OCI-LY7 (cell line): Measurements from ENCODE around the gene SP8. TPM values are rescaled to one million over a fixed set of nuclear protein-coding genes. Genes with fewer than 3 reads are reported as not detected.
"Not testable (repeated sequence)": the region's sequence is repeated elsewhere in the genome, so short reads cannot be mapped to it uniquely, and the experiment has no call there.

Experiments
- BruUV-seq: library from RNA; stranded (reverse); fragments of 400-500 nt; replicated peaks from 2 replicates; lab custom pipeline; 2021; lab: Mats Ljungman, UMichigan
- CTCF ChIA-PET: fragments of 300-600 bp; sonication (Branson Sonifier 250); formaldehyde crosslinking; loops from one replicate; lab custom pipeline; 2022; ENCODE audit warnings: antibody characterized with exemption; ENCODE audit not compliant: unreplicated experiment; lab: Charles Lee
- POLR2A ChIA-PET: fragments of 300-600 bp; sonication (Branson Sonifier 250); formaldehyde crosslinking; loops from one replicate; lab custom pipeline; 2022; ENCODE audit warnings: antibody characterized with exemption; lab: Charles Lee
- DNase-seq: peaks from one replicate; pipeline ENCODE4 v3.0.0-alpha.2; 2015; ENCODE audit warnings: low spot score
- H2AFZ ChIP-seq: fragments of 200-600 bp; sonication (generic), shearing (Covaris generic); 2 replicates; pipeline ENCODE4 v1.6.1; 2014; ENCODE audit warnings: mild to moderate bottlenecking, antibody characterized with exemption, low read length, moderate library complexity
- H3K27ac ChIP-seq: fragments of 200-600 bp; sonication (generic); 2 replicates; pipeline ENCODE4 v1.5.1; 2014; ENCODE audit warnings: mixed run types, low read depth, mild to moderate bottlenecking, moderate library complexity, low read length, inconsistent platforms; ENCODE audit not compliant: poor library complexity, severe bottlenecking
- H3K36me3 ChIP-seq: fragments of 200-600 bp; sonication (generic); 2 replicates; pipeline ENCODE4 v1.6.1; 2014; ENCODE audit warnings: mild to moderate bottlenecking, antibody characterized with exemption, low read length, moderate library complexity, mixed read lengths; ENCODE audit not compliant: insufficient read depth
- H3K4me1 ChIP-seq: fragments of 200-600 bp; sonication (generic); 2 replicates; pipeline ENCODE4 v1.5.1; 2014; ENCODE audit warnings: mild to moderate bottlenecking, low read length; ENCODE audit not compliant: insufficient read depth, poor library complexity, severe bottlenecking
- H3K4me2 ChIP-seq: fragments of 200-600 bp; sonication (generic); 2 replicates; pipeline ENCODE4 v1.6.1; 2014; ENCODE audit warnings: mild to moderate bottlenecking, low read length
- H3K4me3 ChIP-seq: fragments of 200-600 bp; sonication (generic); 2 replicates; pipeline ENCODE4 v1.5.1; 2014; ENCODE audit warnings: mild to moderate bottlenecking, low read depth, low read length; ENCODE audit not compliant: poor library complexity, severe bottlenecking
- H3K79me2 ChIP-seq: fragments of 200-600 bp; sonication (generic); 2 replicates; pipeline ENCODE4 v1.6.1; 2016; ENCODE audit warnings: low read depth, mild to moderate bottlenecking, low read length, moderate library complexity, mixed read lengths; ENCODE audit not compliant: insufficient read depth
- H3K9me2 ChIP-seq: fragments of 200-600 bp; sonication (generic); 2 replicates; pipeline ENCODE4 v1.6.1; 2016; ENCODE audit warnings: mild to moderate bottlenecking, low read length, mixed read lengths; ENCODE audit not compliant: insufficient read depth
- H3K9me3 ChIP-seq: fragments of 200-600 bp; sonication (generic); 2 replicates; pipeline ENCODE4 v1.6.1; 2014; ENCODE audit warnings: mild to moderate bottlenecking, mixed run types, low read length, mixed read lengths
- H4K20me1 ChIP-seq: fragments of 200-600 bp; sonication (generic); 2 replicates; pipeline ENCODE4 v1.6.1; 2014; ENCODE audit warnings: mild to moderate bottlenecking, antibody characterized with exemption, low read length, moderate library complexity, mixed read lengths; ENCODE audit not compliant: insufficient read depth
- EZH2phosphoT487 ChIP-seq: fragments of 200-600 bp; sonication (generic); IDR thresholded peaks from 2 replicates; pipeline ENCODE4 v1.6.1; 2018; ENCODE audit warnings: low read depth, borderline replicate concordance, mild to moderate bottlenecking, mixed run types, antibody characterized with exemption, low read length, moderate library complexity, mixed read lengths
- intact Hi-C: fragments of 100-400 bp; cut with micrococcal nuclease; formaldehyde crosslinking; loops from one replicate; pipeline ENCODE4 v1.10.0; 2022; ENCODE audit not compliant: unreplicated experiment
- total RNA-seq, 2 experiments: library from RNA; depleted of rRNA in 1 of 2; stranded (reverse); fragments of >200 nt in 1 of 2; shearing (Covaris generic) in 1 of 2; gene quantifications; 2 replicates each; pipeline ENCODE4 v1.2.3, GENCODE V29; 2014 to 2022
- TF ChIP-seq, protein P1 (sequence below): fragments of 200-600 bp; sonication (generic); conservative IDR thresholded peaks from 2 replicates; pipeline ENCODE4 v1.5.1; 2014; ENCODE audit warnings: mild to moderate bottlenecking, antibody characterized with exemption, low read length, moderate library complexity, mixed read lengths

Gene SP8
- total RNA-seq, 2 experiments from 2014 or later = not detected

- no peak for DNase-seq
- BruUV-seq = no TSS peak
- TF ChIP-seq, protein P1, sequence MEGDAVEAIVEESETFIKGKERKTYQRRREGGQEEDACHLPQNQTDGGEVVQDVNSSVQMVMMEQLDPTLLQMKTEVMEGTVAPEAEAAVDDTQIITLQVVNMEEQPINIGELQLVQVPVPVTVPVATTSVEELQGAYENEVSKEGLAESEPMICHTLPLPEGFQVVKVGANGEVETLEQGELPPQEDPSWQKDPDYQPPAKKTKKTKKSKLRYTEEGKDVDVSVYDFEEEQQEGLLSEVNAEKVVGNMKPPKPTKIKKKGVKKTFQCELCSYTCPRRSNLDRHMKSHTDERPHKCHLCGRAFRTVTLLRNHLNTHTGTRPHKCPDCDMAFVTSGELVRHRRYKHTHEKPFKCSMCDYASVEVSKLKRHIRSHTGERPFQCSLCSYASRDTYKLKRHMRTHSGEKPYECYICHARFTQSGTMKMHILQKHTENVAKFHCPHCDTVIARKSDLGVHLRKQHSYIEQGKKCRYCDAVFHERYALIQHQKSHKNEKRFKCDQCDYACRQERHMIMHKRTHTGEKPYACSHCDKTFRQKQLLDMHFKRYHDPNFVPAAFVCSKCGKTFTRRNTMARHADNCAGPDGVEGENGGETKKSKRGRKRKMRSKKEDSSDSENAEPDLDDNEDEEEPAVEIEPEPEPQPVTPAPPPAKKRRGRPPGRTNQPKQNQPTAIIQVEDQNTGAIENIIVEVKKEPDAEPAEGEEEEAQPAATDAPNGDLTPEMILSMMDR = no peak
- TF ChIP-seq EZH2phosphoT487 = no peak
These were observed 38.9 kb upstream of the SP8 start for GRCh38 chr7:20825555-20825954.

DNA sequence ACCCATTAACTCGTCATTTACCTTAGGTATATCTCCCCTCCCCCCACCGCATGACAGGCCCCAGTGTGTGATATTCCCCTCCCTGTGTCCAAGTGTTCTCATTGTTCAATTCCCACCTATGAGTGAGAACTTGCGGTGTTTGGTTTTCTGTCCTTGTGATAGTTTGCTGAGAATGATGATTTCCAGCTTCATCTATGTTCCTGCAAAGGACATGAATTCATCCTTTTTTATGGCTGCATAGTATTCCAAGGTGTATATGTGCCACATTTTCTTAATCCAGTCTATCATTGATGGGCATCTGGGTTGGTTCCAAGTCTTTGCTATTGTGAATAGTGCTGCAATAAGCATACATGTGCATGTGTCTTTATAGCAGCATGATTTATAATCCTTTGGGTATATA is 34.7 kb upstream of the SP8 start:
- CTCF ChIA-PET, H3K9me3 ChIP-seq, BruUV-seq, H2AFZ ChIP-seq, intact Hi-C loops, H3K4me1 ChIP-seq, H3K27ac ChIP-seq, H3K36me3 ChIP-seq, H3K9me2 ChIP-seq, H3K4me2 ChIP-seq, H3K4me3 ChIP-seq, H3K79me2 ChIP-seq, H4K20me1 ChIP-seq, POLR2A ChIA-PET, DNase-seq: not testable (repeated sequence)

More at GRCh38 chr7:20825555-20825954, 38.9 kb upstream of the SP8 start:
- H2AFZ ChIP-seq = 0 out of 2 replicates have a peak overlapping the region, but pooled peaks have one; percentile 46
- ChIA-PET CTCF (no interaction called here), POLR2A (interaction anchor here (0.6 kb wide), 1 partner anchor 37 kb away, joined by 4 read pairs; no protein-coding TSS in a partner anchor)
- no peaks in the 10 kb centered on the region for H3K79me2 ChIP-seq
- H3K9me2 ChIP-seq = no peaks in the 10 kb centered on the region
- H3K4me1 ChIP-seq = no peaks in the 10 kb centered on the region
- H3K36me3 ChIP-seq = no peaks in the 10 kb centered on the region
- intact Hi-C loops = no loop called here
- no peaks in the 10 kb centered on the region for H3K9me3 ChIP-seq
- no peaks in the 10 kb centered on the region for H4K20me1 ChIP-seq
- H3K4me2 ChIP-seq = no peak overlapping the region
- no peak overlapping the region for H3K4me3 ChIP-seq
- H3K27ac ChIP-seq = no peak overlapping the region

DNA sequence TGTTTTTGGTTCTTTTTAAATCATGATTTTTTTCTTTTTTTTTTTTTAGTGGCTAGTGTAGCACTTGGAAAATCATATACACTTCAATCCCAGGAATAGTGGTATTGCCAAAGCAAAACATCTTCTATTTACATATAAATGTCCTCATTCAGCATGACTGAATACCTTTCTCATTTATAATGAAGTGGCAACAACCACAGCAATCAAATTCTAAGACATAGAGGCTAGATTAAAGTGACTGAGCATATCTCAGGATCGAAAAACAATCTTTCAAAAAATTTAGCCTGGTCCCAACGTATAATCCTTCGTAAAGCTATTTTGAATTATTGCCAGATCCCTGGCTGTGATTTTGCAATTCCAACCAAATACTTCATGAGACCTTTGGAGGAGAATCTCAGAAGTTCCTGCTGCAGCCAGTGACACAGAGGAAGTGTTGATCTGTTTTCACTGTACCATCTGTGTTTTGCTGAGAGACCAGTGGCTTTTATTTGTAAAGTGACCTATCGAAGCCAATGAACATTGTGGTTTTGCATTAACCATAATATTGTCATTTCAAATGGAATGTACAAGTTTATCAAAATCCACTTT is 29.8 kb upstream of the SP8 start:
- no peaks in the 10 kb centered on the region for H3K9me3 ChIP-seq
- H3K4me3 ChIP-seq = no peak overlapping the region
- no peaks in the 10 kb centered on the region for H3K79me2 ChIP-seq
- no peaks in the 10 kb centered on the region for H3K9me2 ChIP-seq
- H3K36me3 ChIP-seq = no peaks in the 10 kb centered on the region
- no peak overlapping the region for H2AFZ ChIP-seq
- no peak overlapping the region for H3K4me2 ChIP-seq
- no peak for DNase-seq
- no peaks in the 10 kb centered on the region for H3K4me1 ChIP-seq
- intact Hi-C loops = no loop called here
- POLR2A ChIA-PET = interaction anchor here (0.6 kb wide), 1 partner anchor 25 kb away, joined by 3 read pairs; no protein-coding TSS in a partner anchor
- no peak overlapping the region for H3K27ac ChIP-seq
- no TSS peak for BruUV-seq
- TF ChIP-seq, protein P1 = no peak
- no peak for TF ChIP-seq EZH2phosphoT487
- CTCF ChIA-PET = no interaction called here
- H4K20me1 ChIP-seq = no peaks in the 10 kb centered on the region
